WTC11 (cell line): ENCODE results near the gene VWA3B.

ENCODE experiments used
- ATF1 ChIP-seq: sonication (generic); formaldehyde crosslinking; IDR thresholded peaks from 2 replicates; pipeline ENCODE4 v1.8.1; 2023; ENCODE audit warnings: mild to moderate bottlenecking, moderate library complexity, missing genetic modification reagents
- FOXK1 ChIP-seq: sonication (generic); formaldehyde crosslinking; IDR thresholded peaks from 2 replicates; pipeline ENCODE4 v1.8.0; 2022; ENCODE audit warnings: mild to moderate bottlenecking, moderate library complexity, missing genetic modification reagents
- FOXP4 ChIP-seq: sonication (generic); formaldehyde crosslinking; IDR thresholded peaks from 2 replicates; pipeline ENCODE4 v1.8.0; 2022; ENCODE audit warnings: mild to moderate bottlenecking, missing genetic modification reagents
- MAX ChIP-seq: sonication (generic); formaldehyde crosslinking; IDR thresholded peaks from 2 replicates; pipeline ENCODE4 v1.8.0; 2022; ENCODE audit warnings: mild to moderate bottlenecking, missing genetic modification reagents
- OVOL2 ChIP-seq: fragments of 250-450 bp; sonication (Bioruptor Pico); IDR thresholded peaks from 2 replicates; pipeline ENCODE4 v1.9.0; 2021; ENCODE audit warnings: mild to moderate bottlenecking, borderline replicate concordance
- RELA ChIP-seq: sonication (generic); formaldehyde crosslinking; IDR thresholded peaks from 2 replicates; pipeline ENCODE4 v1.8.1; 2022; ENCODE audit warnings: missing genetic modification reagents, mild to moderate bottlenecking, borderline replicate concordance
- ZNF425 ChIP-seq: fragments of 250-450 bp; sonication (Bioruptor Pico); conservative IDR thresholded peaks from 2 replicates; pipeline ENCODE4 v1.9.0; 2021; ENCODE audit warnings: mild to moderate bottlenecking
- TF ChIP-seq, protein P1 (sequence below): fragments of 250-450 bp; sonication (Bioruptor Pico); IDR thresholded peaks from 2 replicates; pipeline ENCODE4 v1.8.0; 2021; ENCODE audit warnings: mild to moderate bottlenecking
- TF ChIP-seq, protein P2 (sequence below): fragments of 200-600 bp; IDR thresholded peaks from 2 replicates; pipeline ENCODE4 v1.8.0; 2022; ENCODE audit warnings: antibody characterized with exemption

DNA sequence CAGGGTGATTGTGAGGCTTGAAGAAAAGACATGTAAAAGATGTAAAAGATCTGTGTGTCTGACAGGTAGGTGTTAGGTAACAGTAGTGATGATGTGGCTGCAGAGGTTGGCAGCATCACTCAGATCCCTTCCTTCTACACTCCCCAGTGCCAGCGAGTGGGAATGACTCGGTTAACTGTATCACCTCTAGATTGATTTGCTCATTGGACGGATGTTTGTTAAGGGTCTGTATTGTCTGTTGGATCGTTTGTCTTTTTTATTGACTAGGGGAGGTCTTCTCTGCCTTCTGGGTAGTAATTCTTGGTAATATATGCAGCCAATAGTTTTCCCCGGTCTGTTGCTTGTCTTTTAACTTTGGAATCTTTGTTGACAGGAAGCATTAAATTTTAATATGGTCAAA lies 214.5 kb downstream of the VWA3B start:
- TF ChIP-seq RELA (CRISPR knock-in tag) (no peak), OVOL2 (CRISPR knock-in tag) (no peak), ATF1 (no peak), MAX (no peak), FOXP4 (CRISPR knock-in tag) (no peak), ZNF425 (CRISPR knock-in tag) (no peak), FOXK1 (no peak)
- TF ChIP-seq, protein P1, sequence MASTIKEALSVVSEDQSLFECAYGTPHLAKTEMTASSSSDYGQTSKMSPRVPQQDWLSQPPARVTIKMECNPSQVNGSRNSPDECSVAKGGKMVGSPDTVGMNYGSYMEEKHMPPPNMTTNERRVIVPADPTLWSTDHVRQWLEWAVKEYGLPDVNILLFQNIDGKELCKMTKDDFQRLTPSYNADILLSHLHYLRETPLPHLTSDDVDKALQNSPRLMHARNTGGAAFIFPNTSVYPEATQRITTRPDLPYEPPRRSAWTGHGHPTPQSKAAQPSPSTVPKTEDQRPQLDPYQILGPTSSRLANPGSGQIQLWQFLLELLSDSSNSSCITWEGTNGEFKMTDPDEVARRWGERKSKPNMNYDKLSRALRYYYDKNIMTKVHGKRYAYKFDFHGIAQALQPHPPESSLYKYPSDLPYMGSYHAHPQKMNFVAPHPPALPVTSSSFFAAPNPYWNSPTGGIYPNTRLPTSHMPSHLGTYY: no peak
- TF ChIP-seq, protein P2, sequence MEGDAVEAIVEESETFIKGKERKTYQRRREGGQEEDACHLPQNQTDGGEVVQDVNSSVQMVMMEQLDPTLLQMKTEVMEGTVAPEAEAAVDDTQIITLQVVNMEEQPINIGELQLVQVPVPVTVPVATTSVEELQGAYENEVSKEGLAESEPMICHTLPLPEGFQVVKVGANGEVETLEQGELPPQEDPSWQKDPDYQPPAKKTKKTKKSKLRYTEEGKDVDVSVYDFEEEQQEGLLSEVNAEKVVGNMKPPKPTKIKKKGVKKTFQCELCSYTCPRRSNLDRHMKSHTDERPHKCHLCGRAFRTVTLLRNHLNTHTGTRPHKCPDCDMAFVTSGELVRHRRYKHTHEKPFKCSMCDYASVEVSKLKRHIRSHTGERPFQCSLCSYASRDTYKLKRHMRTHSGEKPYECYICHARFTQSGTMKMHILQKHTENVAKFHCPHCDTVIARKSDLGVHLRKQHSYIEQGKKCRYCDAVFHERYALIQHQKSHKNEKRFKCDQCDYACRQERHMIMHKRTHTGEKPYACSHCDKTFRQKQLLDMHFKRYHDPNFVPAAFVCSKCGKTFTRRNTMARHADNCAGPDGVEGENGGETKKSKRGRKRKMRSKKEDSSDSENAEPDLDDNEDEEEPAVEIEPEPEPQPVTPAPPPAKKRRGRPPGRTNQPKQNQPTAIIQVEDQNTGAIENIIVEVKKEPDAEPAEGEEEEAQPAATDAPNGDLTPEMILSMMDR: no peak
